BLaER1 treated with 17β-estradiol and CSF1 and Interleukin-3, amounts not matched to agents 10 nM and 100 nM (cell line): Measurements from ENCODE around the gene RHBDD2.
"Not testable (repeated sequence)": the region's sequence is repeated elsewhere in the genome, so short reads cannot be mapped to it uniquely, and the experiment has no call there.

ENCODE experiments used
- H3K27ac ChIP-seq, 11 experiments: shearing (Covaris generic); formaldehyde crosslinking; 2 replicates each; pipeline ENCODE4 v1.8.1; 2022
- H3K27me3 ChIP-seq, 11 experiments: shearing (Covaris generic); formaldehyde crosslinking; 2 replicates each; pipeline ENCODE4 v1.8.1; 2022
- H3K36me3 ChIP-seq, 11 experiments: shearing (Covaris generic); formaldehyde crosslinking; 2 replicates each; pipeline ENCODE4 v1.8.1; 2022
- H3K4me1 ChIP-seq, 10 experiments: shearing (Covaris generic); formaldehyde crosslinking; 2 replicates each; pipeline ENCODE4 v1.8.1; 2022
- H3K4me2 ChIP-seq, 11 experiments: shearing (Covaris generic); formaldehyde crosslinking; 2 replicates each; pipeline ENCODE4 v1.8.1; 2022
- H3K4me3 ChIP-seq, 10 experiments: shearing (Covaris generic); formaldehyde crosslinking; 2 replicates each; pipeline ENCODE4 v1.8.1; 2022
- H3K9ac ChIP-seq, 11 experiments: shearing (Covaris generic); formaldehyde crosslinking; 2 replicates each; pipeline ENCODE4 v1.8.1; 2022
- H3K9me3 ChIP-seq, 11 experiments: shearing (Covaris generic); formaldehyde crosslinking; replicated peaks in 1 of 11; 2 replicates each; pipeline ENCODE4 v1.8.1; 2022
- H4K20me1 ChIP-seq, 11 experiments: shearing (Covaris generic); formaldehyde crosslinking; 2 replicates each; pipeline ENCODE4 v1.8.1; 2022
- Cebpa-rat ChIP-seq, 11 experiments: shearing (Covaris generic); IDR thresholded peaks; 2 replicates each; pipeline ENCODE4 v1.8.1; 2022

RHBDD2 gene

DNA sequence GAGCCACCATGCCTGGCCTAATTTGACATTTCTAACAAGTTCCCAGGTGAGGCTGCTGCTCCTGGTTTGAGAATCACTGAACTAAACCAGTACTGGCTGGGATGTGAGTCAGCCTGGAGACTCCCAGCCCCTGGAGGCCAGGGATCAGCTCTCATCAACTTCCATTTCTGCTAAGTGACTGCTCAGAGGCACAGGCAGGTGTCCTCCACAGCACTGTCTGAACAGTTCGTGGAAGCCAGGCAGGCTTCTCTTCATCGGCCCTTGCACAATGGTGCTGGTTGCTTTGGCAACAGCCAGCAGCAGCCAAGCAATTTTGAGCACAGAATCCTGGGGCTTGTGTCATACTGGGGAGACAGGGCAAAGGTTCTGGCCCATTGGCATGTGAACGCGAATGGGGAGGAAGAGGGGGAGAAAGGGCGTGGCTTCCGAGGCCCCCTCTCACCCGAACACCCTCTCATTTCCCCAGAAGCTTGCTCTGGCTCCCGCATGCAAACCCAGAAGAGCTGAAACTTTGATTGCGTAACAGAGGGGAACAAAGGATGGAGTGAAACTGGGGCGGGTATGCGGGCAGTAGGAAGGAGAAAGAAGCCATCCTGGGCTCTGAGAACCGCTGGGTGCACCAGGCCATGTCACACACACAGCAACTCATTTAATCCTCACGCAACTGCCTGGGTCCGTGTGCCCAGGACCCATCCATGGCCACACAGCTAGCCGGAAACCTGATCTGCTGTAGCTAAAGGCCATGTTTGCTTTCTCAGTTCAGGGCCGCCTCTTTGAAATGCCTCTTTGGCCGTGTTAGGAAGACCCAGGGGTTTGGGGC, 27.2 kb downstream of the RHBDD2 start:
- Histone ChIP-seq H3K36me3 (no peaks in the 10 kb centered on the region), H3K9ac (peak overlapping the region in 9 of 11 experiments; percentile 38 to 71 (median 64); a peak in 16 of 22 replicates), H3K4me3 (peak overlapping the region in 1 of 10 experiments; percentile 46; a peak in 2 of 20 replicates), H3K27me3 (no peaks in the 10 kb centered on the region), H3K4me1 (peaks cover 10 to 62% (median 40%) of the 10 kb centered on the region in 10 experiments; a peak in 19 of 20 replicates), H4K20me1 (no peaks in the 10 kb centered on the region), H3K9me3 (no peaks in the 10 kb centered on the region), H3K4me2 (peak overlapping the region; percentile 39 to 88 (median 70)), H3K27ac (peak overlapping the region in 10 of 11 experiments; percentile 0 to 84 (median 78); a peak in 18 of 22 replicates)
- TF ChIP-seq Cebpa-rat (IDR thresholded peaks at IDR 0.05) = peak; percentile 94 to 98 (median 97)

DNA sequence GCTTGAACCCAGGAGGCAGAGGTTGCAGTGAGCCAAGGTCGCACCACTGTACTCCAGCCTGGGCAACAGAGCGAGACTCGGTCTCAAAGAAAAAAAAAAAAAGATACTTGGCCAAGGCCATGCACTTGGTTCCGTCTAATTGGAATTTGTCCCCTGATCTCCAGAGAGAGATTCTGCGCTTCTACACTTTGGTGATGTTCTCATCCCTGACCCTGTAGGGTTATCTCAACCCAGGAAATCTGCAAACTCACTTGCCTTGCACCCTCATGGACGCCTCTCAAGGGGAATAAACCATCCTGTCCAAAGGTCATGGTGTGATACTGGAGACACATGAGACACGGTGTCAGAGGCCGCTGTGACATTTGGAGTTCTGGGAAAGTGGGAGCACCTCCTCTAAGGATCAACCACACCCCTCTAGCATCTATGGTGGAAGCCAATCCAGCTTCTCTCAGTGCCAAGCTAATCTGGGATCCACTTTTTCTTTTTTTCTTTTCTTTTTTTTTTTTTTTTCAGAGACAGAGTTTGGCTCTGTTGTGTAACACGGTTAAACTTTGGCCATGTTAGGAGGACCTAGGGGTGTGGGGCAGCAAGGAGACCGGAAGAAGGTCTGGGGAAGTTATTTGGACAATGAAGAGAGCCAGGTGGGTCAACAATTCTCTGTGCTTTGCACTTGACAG, 28.3 kb downstream of the RHBDD2 start:
- no peak for TF ChIP-seq Cebpa-rat (IDR thresholded peaks at IDR 0.05)
- Histone ChIP-seq H3K27me3 (no peaks in the 10 kb centered on the region), H3K27ac (peak overlapping the region in 4 of 11 experiments; percentile 18 to 84 (median 54); a peak in 6 of 22 replicates), H3K4me2 (peak overlapping the region in 5 of 11 experiments; percentile 71 to 88 (median 84); a peak in 7 of 22 replicates), H3K4me1 (peaks cover 10 to 67% (median 40%) of the 10 kb centered on the region in 10 experiments; a peak in 19 of 20 replicates), H3K36me3 (no peaks in the 10 kb centered on the region), H3K9me3 (no peaks in the 10 kb centered on the region), H3K9ac (no peak overlapping the region), H3K4me3 (no peak overlapping the region), H4K20me1 (no peaks in the 10 kb centered on the region)

DNA sequence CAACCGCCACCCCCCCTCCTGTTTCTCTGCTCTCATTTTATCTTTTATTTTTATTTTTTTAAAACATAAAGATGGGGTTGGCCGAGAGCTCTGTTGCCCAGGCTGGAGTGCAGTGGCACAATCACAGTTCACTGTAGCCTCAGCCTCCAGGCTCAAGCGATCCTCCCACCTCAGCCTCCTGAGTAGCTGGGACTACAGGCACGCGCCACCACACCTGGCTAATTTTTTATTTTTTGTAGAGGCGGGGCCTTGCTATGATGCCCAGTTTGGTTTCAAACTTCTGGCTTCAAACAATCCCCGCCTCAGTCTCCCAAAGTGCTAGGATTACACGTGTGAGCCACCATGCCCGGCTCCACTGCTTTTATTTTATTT, 28.8 kb downstream of the RHBDD2 start:
- H3K9me3 ChIP-seq, H3K9ac ChIP-seq, H3K36me3 ChIP-seq, H4K20me1 ChIP-seq, H3K4me3 ChIP-seq, H3K27me3 ChIP-seq: not testable (repeated sequence)
- peak overlapping the region in 2 of 11 experiments; percentile 34 to 84; a peak in 3 of 22 replicates for H3K27ac ChIP-seq
- peak overlapping the region in 2 of 11 experiments; percentile 71 to 83; a peak in 4 of 22 replicates for H3K4me2 ChIP-seq
- peaks cover 10 to 67% (median 40%) of the 10 kb centered on the region in 10 experiments; a peak in 19 of 20 replicates for H3K4me1 ChIP-seq

DNA sequence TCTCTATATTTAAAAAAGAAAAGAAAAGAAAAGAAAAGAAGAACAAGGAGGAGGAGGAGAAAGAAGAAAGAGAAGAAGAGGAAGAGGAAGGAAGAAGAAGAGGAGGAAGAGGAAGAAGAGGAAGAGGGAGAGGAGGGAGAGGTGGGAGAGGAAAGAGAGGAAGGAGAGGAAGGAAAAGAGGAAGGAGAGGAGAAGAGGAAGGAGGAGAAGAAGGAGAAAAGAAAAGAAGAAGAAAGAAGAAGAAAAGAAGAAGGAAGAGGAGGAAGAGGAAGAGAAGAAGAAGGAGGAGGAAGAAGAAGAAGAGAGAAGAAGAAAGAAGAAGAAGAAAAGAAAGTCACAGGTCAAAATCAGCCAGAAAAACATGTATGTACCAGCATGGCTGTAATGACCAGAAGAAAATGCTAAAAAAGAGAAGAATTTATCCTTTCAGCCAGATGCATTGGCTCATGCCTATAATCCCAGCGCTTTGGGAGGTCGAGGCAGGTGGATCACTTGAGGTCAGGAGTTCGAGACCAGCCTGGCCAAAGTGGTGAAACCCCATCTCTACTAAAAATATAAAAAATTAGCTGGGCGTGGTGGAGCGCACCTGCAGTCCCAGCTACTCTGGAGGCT, 30.8 kb downstream of the RHBDD2 start:
- Histone ChIP-seq H3K4me3 (no peak overlapping the region), H3K9me3 (no peaks in the 10 kb centered on the region), H3K4me2 (peak overlapping the region in 1 of 11 experiments; percentile 18; a peak in 1 of 22 replicates), H4K20me1 (no peaks in the 10 kb centered on the region), H3K27me3 (no peaks in the 10 kb centered on the region), H3K4me1 (peaks cover 19 to 67% (median 43%) of the 10 kb centered on the region in 10 experiments), H3K9ac (no peak overlapping the region), H3K27ac (no peak overlapping the region), H3K36me3 (no peaks in the 10 kb centered on the region)
- TF ChIP-seq Cebpa-rat (IDR thresholded peaks at IDR 0.05) = no peak

DNA sequence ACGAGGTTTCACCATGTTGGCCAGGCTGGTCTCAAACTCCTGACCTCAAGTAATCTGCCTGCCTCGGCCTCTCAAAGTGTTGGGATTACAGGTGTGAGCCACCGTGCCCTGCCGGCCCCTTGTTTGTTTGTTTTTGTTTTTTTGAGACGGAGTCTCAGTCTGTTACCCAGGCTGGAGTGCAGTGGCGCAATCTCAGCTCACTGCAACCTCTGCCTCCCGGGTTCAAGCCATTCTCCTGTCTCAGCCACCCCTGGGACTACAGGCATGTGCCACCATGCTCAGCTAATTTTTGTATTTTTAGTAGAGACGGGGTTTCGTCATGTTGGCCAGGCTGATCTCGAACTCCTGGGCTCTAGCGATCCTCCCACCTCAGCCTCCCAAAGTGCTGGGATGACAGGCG, 32.4 kb downstream of the RHBDD2 start:
- H3K9ac ChIP-seq, H3K4me3 ChIP-seq, H3K27ac ChIP-seq, H3K9me3 ChIP-seq, H3K27me3 ChIP-seq, H3K36me3 ChIP-seq: not testable (repeated sequence)
- H3K4me1 ChIP-seq = peaks cover 20 to 56% (median 30%) of the 10 kb centered on the region in 10 experiments
- H4K20me1 ChIP-seq = peaks cover 0 to 12% (median 11%) of the 10 kb centered on the region in 11 experiments; a peak in 17 of 22 replicates
- peak overlapping the region in 4 of 11 experiments; percentile 12 to 24 (median 21); a peak in 3 of 22 replicates for H3K4me2 ChIP-seq

DNA sequence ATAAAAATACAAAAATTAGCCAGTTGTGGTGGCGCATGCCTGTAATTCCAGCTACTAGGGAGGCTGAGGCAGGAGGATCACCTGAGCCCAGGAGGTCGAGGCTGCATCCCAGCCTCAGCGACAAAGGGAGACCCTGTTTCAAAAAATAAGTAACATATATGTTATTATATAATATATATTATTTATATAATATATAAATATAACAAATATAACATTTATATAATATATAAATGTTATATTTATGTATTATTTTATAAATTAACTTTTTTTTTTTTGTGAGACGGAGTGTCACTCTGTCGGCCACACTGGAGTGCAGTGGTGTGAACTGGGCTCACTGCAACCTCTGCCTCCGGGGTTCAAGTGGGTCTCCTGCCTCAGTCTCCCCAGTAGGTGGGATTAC, 34.6 kb downstream of the RHBDD2 start:
- Histone ChIP-seq H3K27ac (no peak overlapping the region), H3K4me2 (peak overlapping the region in 8 of 11 experiments; percentile 91 to 98 (median 94); a peak in 9 of 22 replicates), H3K4me1 (peaks cover 22 to 56% (median 37%) of the 10 kb centered on the region in 10 experiments), H3K9me3 (no peaks in the 10 kb centered on the region), H3K36me3 (peaks cover 0 to 9% (median 4%) of the 10 kb centered on the region in 11 experiments; a peak in 6 of 22 replicates), H4K20me1 (peaks cover 21 to 34% (median 33%) of the 10 kb centered on the region in 11 experiments; a peak in 20 of 22 replicates), H3K27me3 (no peaks in the 10 kb centered on the region), H3K4me3 (no peak overlapping the region), H3K9ac (no peak overlapping the region)
- TF ChIP-seq Cebpa-rat (IDR thresholded peaks at IDR 0.05) = no peak

DNA sequence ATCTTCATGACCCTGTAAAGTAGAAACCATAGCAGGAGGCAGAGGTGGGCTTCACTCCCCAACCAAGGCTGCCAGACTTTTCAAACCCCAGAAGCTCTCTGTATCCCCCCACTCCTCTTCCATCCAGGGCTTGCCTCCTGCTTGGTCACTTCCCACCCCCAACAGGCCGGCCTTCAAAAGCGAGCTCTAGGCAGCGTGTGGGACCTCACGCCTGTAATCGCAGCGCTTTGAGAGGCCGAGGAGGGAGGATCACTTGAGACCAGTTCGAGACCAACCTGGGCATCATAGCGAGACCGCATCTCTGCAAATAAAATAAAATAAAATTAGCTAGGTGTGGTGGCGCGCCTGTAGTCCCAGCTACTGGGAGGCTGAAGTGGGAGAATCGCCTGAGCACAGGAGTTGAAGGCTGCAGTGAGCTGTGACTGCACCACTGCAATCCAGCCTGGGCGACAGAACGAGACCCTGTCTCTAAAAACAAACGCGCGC, 35.4 kb downstream of the RHBDD2 start:
- H3K27me3 ChIP-seq = no peaks in the 10 kb centered on the region
- no peaks in the 10 kb centered on the region for H3K9me3 ChIP-seq
- H3K4me2 ChIP-seq = peak overlapping the region; percentile 88 to 98 (median 93)
- H3K27ac ChIP-seq = peak overlapping the region; percentile 75 to 91 (median 88); a peak in 21 of 22 replicates
- peaks cover 29 to 42% (median 41%) of the 10 kb centered on the region in 11 experiments; a peak in 21 of 22 replicates for H4K20me1 ChIP-seq
- peak overlapping the region; percentile 76 to 100 (median 96) for H3K4me3 ChIP-seq
- H3K9ac ChIP-seq = peak overlapping the region; percentile 82 to 97 (median 93)
- H3K4me1 ChIP-seq = peaks cover 22 to 60% (median 40%) of the 10 kb centered on the region in 10 experiments
- no peak for TF ChIP-seq Cebpa-rat (IDR thresholded peaks at IDR 0.05)
- peaks cover 0 to 13% (median 5%) of the 10 kb centered on the region in 11 experiments; a peak in 6 of 22 replicates for H3K36me3 ChIP-seq

DNA sequence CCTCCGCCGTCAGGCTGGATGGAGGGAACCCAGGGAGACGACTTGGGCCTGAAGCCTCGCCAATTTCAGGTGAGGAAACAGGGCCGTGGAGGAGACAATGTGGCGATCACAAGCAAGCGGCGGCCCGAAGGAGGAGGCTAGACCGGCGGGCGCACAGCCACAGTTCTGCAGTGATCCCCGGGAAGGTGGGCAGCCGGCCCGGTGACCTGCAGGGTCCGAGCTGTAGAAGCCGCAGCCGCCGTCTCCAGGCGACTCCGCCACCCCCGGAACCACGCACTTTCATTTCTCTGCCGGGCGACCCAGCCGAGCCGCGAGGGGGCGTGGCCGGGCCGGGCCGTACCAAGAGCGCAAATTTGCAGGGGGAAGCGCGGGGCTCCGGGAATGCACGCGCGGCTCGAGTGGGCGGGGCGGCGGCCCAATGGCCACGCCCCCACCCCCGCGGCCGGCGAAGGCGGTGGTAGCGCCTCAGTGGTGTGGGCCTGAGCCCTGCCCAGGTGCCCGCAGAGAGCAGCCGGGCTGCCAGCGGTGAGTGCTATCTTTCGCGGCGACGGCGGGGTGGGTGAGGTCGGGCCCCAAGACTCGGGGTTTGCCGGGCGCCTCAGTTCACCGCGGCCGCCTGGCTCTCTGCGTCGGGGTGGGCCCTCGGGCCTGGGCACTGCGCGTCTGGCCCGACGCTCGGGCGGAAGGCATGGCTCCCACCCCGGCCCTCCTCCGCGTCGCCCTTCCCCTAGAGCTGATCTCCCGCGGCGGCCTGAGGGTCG, 36.0 kb downstream of the RHBDD2 start, which contains the start of gene POR:
TSS of gene POR (plus strand) at position 501 of the 761 bp plus-strand sequence. CDS start 38,847 bp downstream, outside the sequence.
- H3K9ac ChIP-seq = peak within 1 kb of the TSS; percentile 84 to 97 (median 93)
- peak within 1 kb of the TSS; percentile 76 to 100 (median 96) for H3K4me3 ChIP-seq
- H3K27ac ChIP-seq = peak within 1 kb of the TSS; percentile 79 to 91 (median 89)
- peak within 1 kb of the TSS; percentile 91 to 98 (median 95) for H3K4me2 ChIP-seq
- H4K20me1 ChIP-seq = peaks cover 35 to 48% (median 47%) of the 10 kb centered on the region in 11 experiments
- no peaks in the 10 kb centered on the region for H3K27me3 ChIP-seq
- peaks cover 0 to 13% (median 5%) of the 10 kb centered on the region in 11 experiments; a peak in 6 of 22 replicates for H3K36me3 ChIP-seq
- TF ChIP-seq Cebpa-rat (IDR thresholded peaks at IDR 0.05) = no peak
- H3K9me3 ChIP-seq = no peaks in the 10 kb centered on the region
- peaks cover 22 to 60% (median 41%) of the 10 kb centered on the region in 10 experiments for H3K4me1 ChIP-seq
